HCT116 (cell line): Measurements from ENCODE around the gene NFATC3. TPM values are rescaled to one million over a fixed set of nuclear protein-coding genes. Genes with fewer than 3 reads are reported as not detected.
"Not testable (repeated sequence)": the region's sequence is repeated elsewhere in the genome, so short reads cannot be mapped to it uniquely, and the experiment has no call there.

ENCODE experiments used
- ATAC-seq: fragments of 200-7000 bp; cut with Tn5 transposase; 2 replicates; pipeline ENCODE4 v1.9.1; 2020; ENCODE audit warnings: mild to moderate bottlenecking, moderate library complexity
- BruUV-seq: library from RNA; stranded (reverse); fragments of 400-500 nt; replicated peaks from 2 replicates; lab custom pipeline; 2021; lab: Mats Ljungman, UMichigan
- CTCF ChIA-PET: fragments of 300-600 bp; sonication (Branson Sonifier 250); formaldehyde crosslinking; loops from one replicate; lab custom pipeline; 2021; ENCODE audit warnings: antibody characterized with exemption; lab: Charles Lee
- POLR2A ChIA-PET: fragments of 300-600, 350-600 bp; sonication (Branson Sonifier 250); formaldehyde crosslinking; loops from one replicate; lab custom pipeline; 2021; ENCODE audit warnings: antibody characterized with exemption; lab: Charles Lee
- RAD21 ChIA-PET, 2 experiments: fragments of 300-600 bp; sonication (Branson Sonifier 250); formaldehyde crosslinking; loops; one replicate each; lab custom pipeline; 2023; ENCODE audit warnings: low total read pairs in 2 of 2; ENCODE audit not compliant: uncharacterized antibody in 2 of 2, unreplicated experiment in 2 of 2, low non-redundant PET in 1 of 2; lab: Charles Lee
- DNase-seq: peaks from one replicate; pipeline ENCODE4 v3.0.0-alpha.2; 2010; ENCODE audit warnings: low read depth, low spot score
- H2AFZ ChIP-seq: fragments of 200-600 bp; shearing (Covaris generic), sonication (generic); 2 replicates; pipeline ENCODE4 v1.6.1; 2017; ENCODE audit warnings: low read depth, mixed run types, mixed read lengths, antibody characterized with exemption, low read length; ENCODE audit not compliant: poor library complexity, severe bottlenecking
- H3K27ac ChIP-seq: 2 replicates; pipeline ENCODE4 v1.5.1; 2012; ENCODE audit warnings: low read depth, low read length
- H3K27me3 ChIP-seq: fragments of 200-600 bp; sonication (generic); 2 replicates; pipeline ENCODE4 v1.6.1; 2016; ENCODE audit warnings: mixed run types, low read length, mixed read lengths; ENCODE audit not compliant: insufficient read depth
- H3K36me3 ChIP-seq, 2 experiments: fragments of 200-500 bp in 1 of 2; fragments of 200-600 bp in 1 of 2; sonication (Bioruptor generic) in 1 of 2; sonication (generic) in 1 of 2; 2 replicates each; pipeline versions ENCODE4 v1.5.1 to v1.6.1; 2014 to 2016; ENCODE audit warnings: low read length in 2 of 2, inconsistent platforms in 1 of 2, mixed read lengths in 1 of 2, mixed run types in 1 of 2; ENCODE audit not compliant: insufficient read depth in 2 of 2, control insufficient read depth in 1 of 2
- H3K4me1 ChIP-seq, 2 experiments: fragments of 200-600 bp in 1 of 2; sonication (generic) in 1 of 2; 2 replicates each; pipeline versions ENCODE4 v1.5.1 to v1.6.1; 2012 to 2017; ENCODE audit warnings: low read length in 2 of 2, inconsistent platforms in 1 of 2, mild to moderate bottlenecking in 1 of 2, mixed read lengths in 1 of 2, mixed run types in 1 of 2, moderate library complexity in 1 of 2; ENCODE audit not compliant: insufficient read depth in 2 of 2, control insufficient read depth in 1 of 2
- H3K4me2 ChIP-seq: fragments of 200-600 bp; sonication (generic); 2 replicates; pipeline ENCODE4 v1.6.1; 2017; ENCODE audit warnings: mixed run types, low read length, mixed read lengths
- H3K4me3 ChIP-seq, 2 experiments: fragments of 200-600 bp in 1 of 2; sonication (generic) in 1 of 2; replicated peaks in 1 of 2; 2 replicates each; pipeline ENCODE4 v1.5.1; 2011 to 2016; ENCODE audit warnings: low read length in 2 of 2, control low read depth in 1 of 2, low read depth in 1 of 2, mild to moderate bottlenecking in 1 of 2, mixed read lengths in 1 of 2, mixed run types in 1 of 2
- H3K79me2 ChIP-seq: fragments of 200-600 bp; sonication (generic); 2 replicates; pipeline ENCODE4 v1.6.1; 2017; ENCODE audit warnings: mild to moderate bottlenecking, mixed run types, low read length, moderate library complexity, mixed read lengths; ENCODE audit not compliant: insufficient read depth
- H3K9ac ChIP-seq: fragments of 200-600 bp; sonication (generic); 2 replicates; pipeline ENCODE4 v1.6.1; 2016; ENCODE audit warnings: low read length, mixed read lengths
- H3K9me2 ChIP-seq: fragments of 200-600 bp; sonication (generic), shearing (Covaris generic); 2 replicates; pipeline ENCODE4 v1.6.1; 2017; ENCODE audit warnings: mixed run types, mild to moderate bottlenecking, moderate library complexity; ENCODE audit not compliant: insufficient read depth
- H3K9me3 ChIP-seq, 2 experiments: fragments of 200-500 bp in 1 of 2; fragments of 200-600 bp in 1 of 2; sonication (Bioruptor generic) in 1 of 2; sonication (generic) in 1 of 2; 2 replicates each; pipeline ENCODE4 v1.6.1; 2014 to 2017; ENCODE audit warnings: low read length in 2 of 2, mixed read lengths in 2 of 2, inconsistent platforms in 1 of 2, low read depth in 1 of 2, mild to moderate bottlenecking in 1 of 2, mixed run types in 1 of 2, moderate library complexity in 1 of 2; ENCODE audit not compliant: control insufficient read depth in 1 of 2, insufficient read depth in 1 of 2
- H4K20me1 ChIP-seq: fragments of 200-600 bp; sonication (generic), shearing (Covaris generic); 2 replicates; pipeline ENCODE4 v1.6.1; 2017; ENCODE audit warnings: mixed run types, mild to moderate bottlenecking, moderate library complexity; ENCODE audit not compliant: insufficient read depth
- CBX3 ChIP-seq: IDR thresholded peaks from 2 replicates; pipeline ENCODE4 v1.6.1; 2012; ENCODE audit warnings: low read depth
- EGR1 ChIP-seq: IDR thresholded peaks from 2 replicates; pipeline ENCODE4 v1.6.1; 2012; ENCODE audit warnings: low read depth
- ELF1 ChIP-seq: IDR thresholded peaks from 2 replicates; pipeline ENCODE4 v1.6.1; 2012; ENCODE audit warnings: low read depth, borderline replicate concordance
- EZH2 ChIP-seq: fragments of 200-600 bp; sonication (generic); IDR thresholded peaks from 2 replicates; pipeline ENCODE4 v1.6.1; 2017; ENCODE audit warnings: antibody characterized with exemption, mixed run types
- FOSL1 ChIP-seq: IDR thresholded peaks from 2 replicates; pipeline ENCODE4 v1.6.1; 2012; ENCODE audit warnings: low read depth
- JUND ChIP-seq: IDR thresholded peaks from 2 replicates; pipeline ENCODE4 v1.6.1; 2012
- POLR2A ChIP-seq: IDR thresholded peaks from 2 replicates; pipeline ENCODE4 v1.7.0; 2011; ENCODE audit warnings: borderline replicate concordance; ENCODE audit not compliant: insufficient read depth, insufficient read length; ENCODE audit errors: extremely low read depth
- POLR2AphosphoS5 ChIP-seq: IDR thresholded peaks from 2 replicates; pipeline ENCODE4 v1.6.1; 2011; ENCODE audit warnings: mild to moderate bottlenecking, low read depth, low read length, moderate library complexity
- RAD21 ChIP-seq: IDR thresholded peaks from 2 replicates; pipeline ENCODE4 v1.6.1; 2012; ENCODE audit warnings: low read depth, mild to moderate bottlenecking
- SIN3A ChIP-seq: IDR thresholded peaks from 2 replicates; pipeline ENCODE4 v1.6.1; 2012; ENCODE audit warnings: low read depth
- SP1 ChIP-seq: IDR thresholded peaks from 2 replicates; pipeline ENCODE4 v1.6.1; 2012; ENCODE audit warnings: low read depth
- SRF ChIP-seq: IDR thresholded peaks from 2 replicates; pipeline ENCODE4 v1.6.1; 2012; ENCODE audit warnings: low read depth
- TCF7L2 ChIP-seq: IDR thresholded peaks from 2 replicates; pipeline ENCODE4 v1.7.0; 2011; ENCODE audit warnings: borderline replicate concordance, inconsistent platforms; ENCODE audit not compliant: insufficient read depth, insufficient read length; ENCODE audit errors: extremely low read depth
- ZBTB33 ChIP-seq: IDR thresholded peaks from 2 replicates; pipeline ENCODE4 v1.6.1; 2011; ENCODE audit warnings: mild to moderate bottlenecking, low read length, moderate library complexity; ENCODE audit not compliant: insufficient replicate concordance; ENCODE audit errors: extremely low read depth
- ZNF274 ChIP-seq: fragments of 200-500 bp; sonication (Bioruptor generic); IDR thresholded peaks from 2 replicates; pipeline ENCODE4 v1.6.1; 2014; ENCODE audit warnings: mild to moderate bottlenecking, low read depth, low read length, inconsistent platforms
- intact Hi-C: fragments of 100-400 bp; cut with micrococcal nuclease; formaldehyde crosslinking; loops from 2 replicates; pipeline ENCODE4 v1.10.0; 2022
- total RNA-seq: library from RNA; stranded (reverse); gene quantifications from one replicate; pipeline ENCODE4 v1.2.1, GENCODE V29; 2021; ENCODE audit not compliant: unreplicated experiment
- TF ChIP-seq, protein P1 (sequence below): IDR thresholded peaks from 2 replicates; pipeline ENCODE4 v1.6.1; 2012; ENCODE audit warnings: low read depth
- TF ChIP-seq, protein P2 (sequence below): IDR thresholded peaks from 2 replicates; pipeline ENCODE4 v1.6.1; 2012
- TF ChIP-seq, protein P3 (sequence below): IDR thresholded peaks from 2 replicates; pipeline ENCODE4 v1.6.1; 2012

Gene NFATC3
- total RNA-seq, 1 experiment from 2014 or later, result 25.6 TPM

GRCh38 chr16:68110611-68111010, 25.4 kb downstream of the NFATC3 start:
- peaks cover 82% of the 10 kb centered on the region for H3K79me2 ChIP-seq
- H3K9me3 ChIP-seq, CTCF ChIA-PET, RAD21 ChIA-PET, H3K27me3 ChIP-seq, intact Hi-C loops, POLR2A ChIA-PET, H3K4me1 ChIP-seq, H3K9ac ChIP-seq, ATAC-seq, H3K36me3 ChIP-seq, H3K27ac ChIP-seq, H4K20me1 ChIP-seq, H2AFZ ChIP-seq, DNase-seq, H3K4me2 ChIP-seq, H3K9me2 ChIP-seq, BruUV-seq, H3K4me3 ChIP-seq: not testable (repeated sequence)

DNA sequence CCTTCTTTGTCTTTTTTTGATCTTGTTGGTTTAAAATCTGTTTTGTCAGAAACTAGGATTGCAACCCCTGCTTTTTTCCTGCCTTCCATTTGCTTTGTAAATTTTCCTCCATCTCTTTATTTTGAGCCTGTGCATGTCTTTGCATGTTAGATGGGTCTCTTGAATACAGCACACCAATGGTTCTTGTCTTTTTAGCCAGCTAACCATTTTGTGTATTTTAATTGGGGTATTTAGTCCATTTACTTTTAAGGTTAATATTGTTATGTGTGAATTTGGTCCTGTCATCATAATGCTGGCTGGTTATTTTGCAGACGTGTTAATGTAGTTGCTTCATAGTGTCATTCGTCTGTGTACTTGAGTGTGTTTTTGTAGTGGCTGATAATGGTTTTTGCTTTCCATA, 26.2 kb downstream of the NFATC3 start:
- ChIA-PET POLR2A (no interaction called here), RAD21 (no interaction called here), CTCF (no interaction called here)
- Histone ChIP-seq H3K79me2 (peaks cover 82% of the 10 kb centered on the region), H3K4me2 (no peak overlapping the region), H3K9me2 (no peaks in the 10 kb centered on the region), H2AFZ (no peak overlapping the region), H3K36me3 (no peaks in the 10 kb centered on the region), H3K9me3 (peaks cover 0 to 7% of the 10 kb centered on the region in 2 experiments; a peak in 1 of 4 replicates), H3K27me3 (no peaks in the 10 kb centered on the region), H4K20me1 (no peaks in the 10 kb centered on the region), H3K4me1 (no peaks in the 10 kb centered on the region), H3K9ac (no peak overlapping the region), H3K4me3 (no peak overlapping the region), H3K27ac (no peak overlapping the region)
- no peak for ATAC-seq
- intact Hi-C loops, result no loop called here
- DNase-seq, result no peak
- TF ChIP-seq POLR2A (no peak), TCF7L2 (no peak), ZBTB33 (no peak), JUND (no peak), SP1 (no peak), CBX3 (no peak), SRF (no peak), POLR2AphosphoS5 (no peak), FOSL1 (no peak), EZH2 (no peak), EGR1 (no peak), SIN3A (no peak), ELF1 (no peak), RAD21 (no peak), ZNF274 (no peak)
- TF ChIP-seq, protein P1, sequence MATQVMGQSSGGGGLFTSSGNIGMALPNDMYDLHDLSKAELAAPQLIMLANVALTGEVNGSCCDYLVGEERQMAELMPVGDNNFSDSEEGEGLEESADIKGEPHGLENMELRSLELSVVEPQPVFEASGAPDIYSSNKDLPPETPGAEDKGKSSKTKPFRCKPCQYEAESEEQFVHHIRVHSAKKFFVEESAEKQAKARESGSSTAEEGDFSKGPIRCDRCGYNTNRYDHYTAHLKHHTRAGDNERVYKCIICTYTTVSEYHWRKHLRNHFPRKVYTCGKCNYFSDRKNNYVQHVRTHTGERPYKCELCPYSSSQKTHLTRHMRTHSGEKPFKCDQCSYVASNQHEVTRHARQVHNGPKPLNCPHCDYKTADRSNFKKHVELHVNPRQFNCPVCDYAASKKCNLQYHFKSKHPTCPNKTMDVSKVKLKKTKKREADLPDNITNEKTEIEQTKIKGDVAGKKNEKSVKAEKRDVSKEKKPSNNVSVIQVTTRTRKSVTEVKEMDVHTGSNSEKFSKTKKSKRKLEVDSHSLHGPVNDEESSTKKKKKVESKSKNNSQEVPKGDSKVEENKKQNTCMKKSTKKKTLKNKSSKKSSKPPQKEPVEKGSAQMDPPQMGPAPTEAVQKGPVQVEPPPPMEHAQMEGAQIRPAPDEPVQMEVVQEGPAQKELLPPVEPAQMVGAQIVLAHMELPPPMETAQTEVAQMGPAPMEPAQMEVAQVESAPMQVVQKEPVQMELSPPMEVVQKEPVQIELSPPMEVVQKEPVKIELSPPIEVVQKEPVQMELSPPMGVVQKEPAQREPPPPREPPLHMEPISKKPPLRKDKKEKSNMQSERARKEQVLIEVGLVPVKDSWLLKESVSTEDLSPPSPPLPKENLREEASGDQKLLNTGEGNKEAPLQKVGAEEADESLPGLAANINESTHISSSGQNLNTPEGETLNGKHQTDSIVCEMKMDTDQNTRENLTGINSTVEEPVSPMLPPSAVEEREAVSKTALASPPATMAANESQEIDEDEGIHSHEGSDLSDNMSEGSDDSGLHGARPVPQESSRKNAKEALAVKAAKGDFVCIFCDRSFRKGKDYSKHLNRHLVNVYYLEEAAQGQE, result no peak
- TF ChIP-seq, protein P2, sequence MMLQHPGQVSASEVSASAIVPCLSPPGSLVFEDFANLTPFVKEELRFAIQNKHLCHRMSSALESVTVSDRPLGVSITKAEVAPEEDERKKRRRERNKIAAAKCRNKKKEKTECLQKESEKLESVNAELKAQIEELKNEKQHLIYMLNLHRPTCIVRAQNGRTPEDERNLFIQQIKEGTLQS, result no peak
- TF ChIP-seq, protein P3, sequence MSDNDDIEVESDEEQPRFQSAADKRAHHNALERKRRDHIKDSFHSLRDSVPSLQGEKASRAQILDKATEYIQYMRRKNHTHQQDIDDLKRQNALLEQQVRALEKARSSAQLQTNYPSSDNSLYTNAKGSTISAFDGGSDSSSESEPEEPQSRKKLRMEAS, result no peak
- no TSS peak for BruUV-seq
